Measurements from ENCODE around the gene SLMAP. TPM values are rescaled to one million over a fixed set of nuclear protein-coding genes. Genes with fewer than 3 reads are reported as not detected.

SLMAP gene
- polyA plus RNA-seq, 4 donors: 24.7 to 39.8 (median 32.7) TPM

- H3K27ac ChIP-seq (ENCODE audit: low read depth in 1 of 3, low read length in 2 of 3): no peak overlapping the region
- H3K9me3 ChIP-seq (ENCODE audit: control insufficient read depth in 2 of 2, insufficient read depth in 1 of 2, low read depth in 1 of 2, low read length in 1 of 2): no peaks in the 10 kb centered on the region
- H3K4me1 ChIP-seq (ENCODE audit: control insufficient read depth in 3 of 3, insufficient read depth in 2 of 3, low read depth in 1 of 3, low read length in 2 of 3): peaks cover 0 to 4% (median 3%) of the 10 kb centered on the region in 3 donors
- 83 to 88% (median 88%) methylated on average over 1 of the region's 1 CpG for WGBS, 3 donors
- DNase-seq (no peak), FAIRE-seq (no peak)
- no peaks in the 10 kb centered on the region for H3K27me3 ChIP-seq (ENCODE audit: control insufficient read depth in 3 of 3, insufficient read depth in 3 of 3, low read length in 3 of 3)
- no peak overlapping the region for H3K4me3 ChIP-seq (ENCODE audit: low read depth in 1 of 3, low read length in 3 of 3)
- H3K36me3 ChIP-seq (ENCODE audit: control insufficient read depth in 3 of 3, insufficient read depth in 2 of 3, low read depth in 1 of 3, low read length in 3 of 3): peaks cover 0 to 9% (median 0%) of the 10 kb centered on the region in 3 donors
These were observed 22.4 kb downstream of the SLMAP start for GRCh38 chr3:57778494-57778893.

GRCh38 chr3:57779666-57780065, 23.6 kb downstream of the SLMAP start:
- FAIRE-seq: no peak
- peaks cover 4 to 13% (median 5%) of the 10 kb centered on the region in 3 donors for H3K4me1 ChIP-seq (ENCODE audit: control insufficient read depth in 3 of 3, insufficient read depth in 2 of 3, low read depth in 1 of 3, low read length in 2 of 3)
- DNase-seq: no peak
- H3K27me3 ChIP-seq (ENCODE audit: control insufficient read depth in 3 of 3, insufficient read depth in 3 of 3, low read length in 3 of 3): no peaks in the 10 kb centered on the region
- no peaks in the 10 kb centered on the region for H3K9me3 ChIP-seq (ENCODE audit: control insufficient read depth in 2 of 2, insufficient read depth in 1 of 2, low read depth in 1 of 2, low read length in 1 of 2)
- no peak overlapping the region for H3K27ac ChIP-seq (ENCODE audit: low read depth in 1 of 3, low read length in 2 of 3)
- H3K4me3 ChIP-seq (ENCODE audit: low read depth in 1 of 3, low read length in 3 of 3): no peak overlapping the region
- WGBS, 3 donors: 93 to 95% (median 94%) methylated on average over 1 of the region's 1 CpG
- peaks cover 0 to 9% (median 0%) of the 10 kb centered on the region in 3 donors for H3K36me3 ChIP-seq (ENCODE audit: control insufficient read depth in 3 of 3, insufficient read depth in 2 of 3, low read depth in 1 of 3, low read length in 3 of 3)

- H3K9me3 ChIP-seq (ENCODE audit: control insufficient read depth in 2 of 2, insufficient read depth in 1 of 2, low read depth in 1 of 2, low read length in 1 of 2): no peaks in the 10 kb centered on the region
- H3K27me3 ChIP-seq (ENCODE audit: control insufficient read depth in 3 of 3, insufficient read depth in 3 of 3, low read length in 3 of 3): no peaks in the 10 kb centered on the region
- H3K4me3 ChIP-seq (ENCODE audit: low read depth in 1 of 3, low read length in 3 of 3): no peak overlapping the region
- WGBS, 3 donors: 72 to 86% (median 78%) methylated on average over 6 of the region's 6 CpGs
- no peak for FAIRE-seq
- H3K36me3 ChIP-seq (ENCODE audit: control insufficient read depth in 3 of 3, insufficient read depth in 2 of 3, low read depth in 1 of 3, low read length in 3 of 3): peaks cover 0 to 9% (median 0%) of the 10 kb centered on the region in 3 donors
- peaks cover 4 to 14% (median 9%) of the 10 kb centered on the region in 3 donors for H3K4me1 ChIP-seq (ENCODE audit: control insufficient read depth in 3 of 3, insufficient read depth in 2 of 3, low read depth in 1 of 3, low read length in 2 of 3)
- no peak overlapping the region for H3K27ac ChIP-seq (ENCODE audit: low read depth in 1 of 3, low read length in 2 of 3)
- DNase-seq: no peak
These were observed 27.3 kb downstream of the SLMAP start for GRCh38 chr3:57783186-57784088.

- Histone ChIP-seq H3K27me3 (ENCODE audit: control insufficient read depth in 3 of 3, insufficient read depth in 3 of 3, low read length in 3 of 3) (no peaks in the 10 kb centered on the region), H3K9me3 (ENCODE audit: control insufficient read depth in 2 of 2, insufficient read depth in 1 of 2, low read depth in 1 of 2, low read length in 1 of 2) (no peaks in the 10 kb centered on the region), H3K4me3 (ENCODE audit: low read depth in 1 of 3, low read length in 3 of 3) (no peak overlapping the region), H3K27ac (ENCODE audit: low read depth in 1 of 3, low read length in 2 of 3) (no peak overlapping the region), H3K36me3 (ENCODE audit: control insufficient read depth in 3 of 3, insufficient read depth in 2 of 3, low read depth in 1 of 3, low read length in 3 of 3) (peaks cover 0 to 9% (median 0%) of the 10 kb centered on the region in 3 donors), H3K4me1 (ENCODE audit: control insufficient read depth in 3 of 3, insufficient read depth in 2 of 3, low read depth in 1 of 3, low read length in 2 of 3) (peaks cover 4 to 17% (median 9%) of the 10 kb centered on the region in 3 donors)
- DNase-seq (peak in 1 of 2 donors; percentile 24), FAIRE-seq (no peak)
- WGBS, 3 donors: 97 to 100% (median 100%) methylated on average over 1 of the region's 1 CpG
These were observed 28.1 kb downstream of the SLMAP start for GRCh38 chr3:57784089-57784735.

GRCh38 chr3:57785446-57785845, 29.3 kb downstream of the SLMAP start:
- FAIRE-seq (no peak), DNase-seq (no peak)
- WGBS, 3 donors: 58 to 82% (median 68%) methylated on average over 1 of the region's 1 CpG
- no peaks in the 10 kb centered on the region for H3K27me3 ChIP-seq (ENCODE audit: control insufficient read depth in 3 of 3, insufficient read depth in 3 of 3, low read length in 3 of 3)
- H3K9me3 ChIP-seq (ENCODE audit: control insufficient read depth in 2 of 2, insufficient read depth in 1 of 2, low read depth in 1 of 2, low read length in 1 of 2): no peaks in the 10 kb centered on the region
- peaks cover 0 to 7% (median 0%) of the 10 kb centered on the region in 3 donors for H3K36me3 ChIP-seq (ENCODE audit: control insufficient read depth in 3 of 3, insufficient read depth in 2 of 3, low read depth in 1 of 3, low read length in 3 of 3)
- H3K4me1 ChIP-seq (ENCODE audit: control insufficient read depth in 3 of 3, insufficient read depth in 2 of 3, low read depth in 1 of 3, low read length in 2 of 3): peaks cover 4 to 17% (median 9%) of the 10 kb centered on the region in 3 donors
- no peak overlapping the region for H3K4me3 ChIP-seq (ENCODE audit: low read depth in 1 of 3, low read length in 3 of 3)
- H3K27ac ChIP-seq (ENCODE audit: low read depth in 1 of 3, low read length in 2 of 3): no peak overlapping the region

GRCh38 chr3:57787867-57788623, 31.9 kb downstream of the SLMAP start:
- WGBS, 3 donors: 57 to 65% (median 57%) methylated on average over 2 of the region's 2 CpGs
- H3K36me3 ChIP-seq (ENCODE audit: control insufficient read depth in 3 of 3, insufficient read depth in 2 of 3, low read depth in 1 of 3, low read length in 3 of 3): peaks cover 0 to 3% (median 0%) of the 10 kb centered on the region in 3 donors
- H3K4me3 ChIP-seq (ENCODE audit: low read depth in 1 of 3, low read length in 3 of 3): no peak overlapping the region
- DNase-seq (peak in 1 of 2 donors; percentile 21), FAIRE-seq (no peak)
- no peaks in the 10 kb centered on the region for H3K9me3 ChIP-seq (ENCODE audit: control insufficient read depth in 2 of 2, insufficient read depth in 1 of 2, low read depth in 1 of 2, low read length in 1 of 2)
- no peak overlapping the region for H3K27ac ChIP-seq (ENCODE audit: low read depth in 1 of 3, low read length in 2 of 3)
- peaks cover 6 to 15% (median 9%) of the 10 kb centered on the region in 3 donors for H3K4me1 ChIP-seq (ENCODE audit: control insufficient read depth in 3 of 3, insufficient read depth in 2 of 3, low read depth in 1 of 3, low read length in 2 of 3)
- H3K27me3 ChIP-seq (ENCODE audit: control insufficient read depth in 3 of 3, insufficient read depth in 3 of 3, low read length in 3 of 3): no peaks in the 10 kb centered on the region

- Histone ChIP-seq H3K27ac (ENCODE audit: low read depth in 1 of 3, low read length in 2 of 3) (no peak overlapping the region), H3K4me1 (ENCODE audit: control insufficient read depth in 3 of 3, insufficient read depth in 2 of 3, low read depth in 1 of 3, low read length in 2 of 3) (peaks cover 4 to 14% (median 9%) of the 10 kb centered on the region in 3 donors), H3K27me3 (ENCODE audit: control insufficient read depth in 3 of 3, insufficient read depth in 3 of 3, low read length in 3 of 3) (no peaks in the 10 kb centered on the region), H3K36me3 (ENCODE audit: control insufficient read depth in 3 of 3, insufficient read depth in 2 of 3, low read depth in 1 of 3, low read length in 3 of 3) (peaks cover 0 to 3% (median 0%) of the 10 kb centered on the region in 3 donors), H3K9me3 (ENCODE audit: control insufficient read depth in 2 of 2, insufficient read depth in 1 of 2, low read depth in 1 of 2, low read length in 1 of 2) (no peaks in the 10 kb centered on the region), H3K4me3 (ENCODE audit: low read depth in 1 of 3, low read length in 3 of 3) (no peak overlapping the region)
- FAIRE-seq (no peak), DNase-seq (no peak)
- 84 to 95% (median 93%) methylated on average over 3 of the region's 3 CpGs for WGBS, 3 donors
These were observed 32.5 kb downstream of the SLMAP start for GRCh38 chr3:57788624-57789018.

GRCh38 chr3:57791245-57791644, 35.1 kb downstream of the SLMAP start:
- H3K27me3 ChIP-seq (ENCODE audit: control insufficient read depth in 3 of 3, insufficient read depth in 3 of 3, low read length in 3 of 3): no peaks in the 10 kb centered on the region
- H3K4me1 ChIP-seq (ENCODE audit: control insufficient read depth in 3 of 3, insufficient read depth in 2 of 3, low read depth in 1 of 3, low read length in 2 of 3): peaks cover 4 to 8% (median 4%) of the 10 kb centered on the region in 3 donors
- no peak overlapping the region for H3K27ac ChIP-seq (ENCODE audit: low read depth in 1 of 3, low read length in 2 of 3)
- 85 to 90% (median 87%) methylated on average over 2 of the region's 2 CpGs for WGBS, 3 donors
- FAIRE-seq (no peak), DNase-seq (peak in 1 of 2 donors; percentile 48)
- peaks cover 0 to 3% (median 0%) of the 10 kb centered on the region in 3 donors for H3K36me3 ChIP-seq (ENCODE audit: control insufficient read depth in 3 of 3, insufficient read depth in 2 of 3, low read depth in 1 of 3, low read length in 3 of 3)
- no peaks in the 10 kb centered on the region for H3K9me3 ChIP-seq (ENCODE audit: control insufficient read depth in 2 of 2, insufficient read depth in 1 of 2, low read depth in 1 of 2, low read length in 1 of 2)
- H3K4me3 ChIP-seq (ENCODE audit: low read depth in 1 of 3, low read length in 3 of 3): no peak overlapping the region
